Adipose tissue (tissue), 3 donors: Measurements from ENCODE around the gene SPP2. TPM values are rescaled to one million over a fixed set of nuclear protein-coding genes. Genes with fewer than 3 reads are reported as not detected.

Experiments used
- H3K27ac ChIP-seq: one replicate; pipeline ENCODE4 v1.5.1; 2013; ENCODE audit warnings: low read depth, low read length
- WGBS, 3 donors: extraction: QIAGEN DNeasy Blood & Tissue Kit; methylation state at CpG; one replicate each; pipeline ENCODE4 v1.1.7; 2013; 5-methylcytosine and 5-hydroxymethylcytosine counted together
- polyA plus RNA-seq, 3 donors: library from polyadenylated mRNA; stranded (reverse); fragments of 200-250 nt; gene quantifications; one replicate each; pipeline ENCODE4 v1.2.3, GENCODE V29; 2013
- donor health status: healthy with polysubstance abuse.
- donor health status: Bipolar disorder and iron deficiency.
- donor health status: healthy.

Gene SPP2
- polyA plus RNA-seq, 3 donors = not detected

- WGBS, 3 donors = 75 to 81% (median 81%) methylated on average over 1 of the region's 1 CpG
- H3K27ac ChIP-seq = no peak overlapping the region
Observed at GRCh38 chr2:234032279-234032856, 18.1 kb upstream of the SPP2 start.

GRCh38 chr2:234033174-234033573, 17.3 kb upstream of the SPP2 start:
- 66 to 79% (median 69%) methylated on average over 3 of the region's 3 CpGs for WGBS, 3 donors
- no peak overlapping the region for H3K27ac ChIP-seq

- 90 to 94% (median 93%) methylated on average over 2 of the region's 2 CpGs for WGBS, 3 donors
- H3K27ac ChIP-seq = no peak overlapping the region
Observed at GRCh38 chr2:234033885-234034284, 16.6 kb upstream of the SPP2 start.

GRCh38 chr2:234038076-234038802, 12.3 kb upstream of the SPP2 start:
- WGBS, 3 donors = 67 to 70% (median 69%) methylated on average over 2 of the region's 2 CpGs

GRCh38 chr2:234044157-234044556, 6.3 kb upstream of the SPP2 start:
- 35 to 61% (median 52%) methylated on average over 1 of the region's 1 CpG for WGBS, 3 donors
- H3K27ac ChIP-seq = no peak overlapping the region

More at GRCh38 chr2:234038076-234038802, 12.3 kb upstream of the SPP2 start:
- no peak overlapping the region for H3K27ac ChIP-seq

- H3K27ac ChIP-seq = no peak overlapping the region
- WGBS, 3 donors = 78 to 82% (median 79%) methylated on average over 3 of the region's 3 CpGs
Observed at GRCh38 chr2:234046521-234046920, 4.0 kb upstream of the SPP2 start.

- no peak overlapping the region for H3K27ac ChIP-seq
Observed at GRCh38 chr2:234047361-234047760, 3.1 kb upstream of the SPP2 start.

- 71 to 90% (median 82%) methylated on average over 4 of the region's 4 CpGs for WGBS, 3 donors
- H3K27ac ChIP-seq = no peak overlapping the region
Observed at GRCh38 chr2:234048049-234048448, 2.5 kb upstream of the SPP2 start.

GRCh38 chr2:234051374-234052070, 1.0 kb downstream of the SPP2 start:
- no peak overlapping the region for H3K27ac ChIP-seq
- 84 to 86% (median 85%) methylated on average over 4 of the region's 4 CpGs for WGBS, 3 donors

- WGBS, 3 donors = 73 to 87% (median 86%) methylated on average over 4 of the region's 4 CpGs
Observed at GRCh38 chr2:234058881-234059280, 8.4 kb downstream of the SPP2 start.

GRCh38 chr2:234060236-234060635, 9.7 kb downstream of the SPP2 start:
- WGBS, 3 donors = 68 to 83% (median 80%) methylated on average over 8 of the region's 8 CpGs
- no peak overlapping the region for H3K27ac ChIP-seq

More at GRCh38 chr2:234058881-234059280, 8.4 kb downstream of the SPP2 start:
- H3K27ac ChIP-seq = no peak overlapping the region

- WGBS, 3 donors = 57 to 83% (median 73%) methylated on average over 6 of the region's 6 CpGs
- no peak overlapping the region for H3K27ac ChIP-seq
Observed at GRCh38 chr2:234061624-234062257, 11.2 kb downstream of the SPP2 start.

- no peak overlapping the region for H3K27ac ChIP-seq
Observed at GRCh38 chr2:234066587-234066986, 16.1 kb downstream of the SPP2 start.

GRCh38 chr2:234071664-234072063, 21.2 kb downstream of the SPP2 start:
- no peak overlapping the region for H3K27ac ChIP-seq
- 65 to 91% (median 90%) methylated on average over 3 of the region's 3 CpGs for WGBS, 3 donors

More at GRCh38 chr2:234066587-234066986, 16.1 kb downstream of the SPP2 start:
- 72 to 83% (median 83%) methylated on average over 2 of the region's 2 CpGs for WGBS, 3 donors

- WGBS, 3 donors = 89 to 91% (median 90%) methylated on average over 4 of the region's 4 CpGs
- no peak overlapping the region for H3K27ac ChIP-seq
Observed at GRCh38 chr2:234072454-234072853, 22.0 kb downstream of the SPP2 start.

GRCh38 chr2:234074751-234075517, 24.4 kb downstream of the SPP2 start:
- WGBS, 3 donors = 69 to 79% (median 75%) methylated on average over 13 of the region's 13 CpGs

GRCh38 chr2:234075518-234075915, 25.0 kb downstream of the SPP2 start:
- WGBS, 3 donors = 63 to 79% (median 75%) methylated on average over 4 of the region's 4 CpGs
- no peak overlapping the region for H3K27ac ChIP-seq

More at GRCh38 chr2:234074751-234075517, 24.4 kb downstream of the SPP2 start:
- H3K27ac ChIP-seq = no peak overlapping the region

GRCh38 chr2:234075947-234076346, 25.4 kb downstream of the SPP2 start:
- WGBS, 3 donors = 77 to 85% (median 80%) methylated on average over 8 of the region's 8 CpGs
- H3K27ac ChIP-seq = no peak overlapping the region
